HepG2 (cell line): ENCODE measurements around the gene ORM1.

Source experiments
- FOSL1 ChIP-seq: sonication (generic); formaldehyde crosslinking; IDR thresholded peaks from 2 replicates; pipeline ENCODE4 v1.9.0; 2021; ENCODE audit warnings: missing genetic modification reagents, borderline replicate concordance
- GLMP ChIP-seq: sonication (generic); formaldehyde crosslinking; IDR thresholded peaks from 2 replicates; pipeline ENCODE4 v1.9.0; 2021; ENCODE audit warnings: missing genetic modification reagents, mild to moderate bottlenecking, borderline replicate concordance
- JUN ChIP-seq: sonication (generic); formaldehyde crosslinking; IDR thresholded peaks from 2 replicates; pipeline ENCODE4 v1.4.0; 2020; ENCODE audit warnings: mild to moderate bottlenecking, missing genetic modification reagents
- KMT2A ChIP-seq: sonication (generic); formaldehyde crosslinking; IDR thresholded peaks from 2 replicates; pipeline ENCODE4 v1.4.0; 2020; ENCODE audit warnings: missing genetic modification reagents
- TBX2 ChIP-seq: sonication (generic); formaldehyde crosslinking; IDR thresholded peaks from 2 replicates; pipeline ENCODE4 v1.5.0; 2020; ENCODE audit warnings: missing genetic modification reagents, mild to moderate bottlenecking, borderline replicate concordance
- YY1 ChIP-seq: IDR thresholded peaks from 2 replicates; pipeline ENCODE4 v1.6.1; 2011; ENCODE audit warnings: low read length, low read depth, moderate library complexity, mild to moderate bottlenecking; ENCODE audit not compliant: insufficient read depth, insufficient replicate concordance
- ZBTB8A ChIP-seq: sonication (generic); formaldehyde crosslinking; IDR thresholded peaks from 2 replicates; pipeline ENCODE4 v1.4.0; 2020; ENCODE audit warnings: mild to moderate bottlenecking, low read depth, missing genetic modification reagents, borderline replicate concordance
- ZNF24 ChIP-seq: fragments of 450-650 bp; IDR thresholded peaks from 2 replicates; pipeline ENCODE4 v1.6.1; 2017; ENCODE audit warnings: antibody characterized with exemption, mild to moderate bottlenecking
- ZNF790 ChIP-seq: sonication (generic); formaldehyde crosslinking; IDR thresholded peaks from 2 replicates; pipeline ENCODE4 v1.8.0; 2022; ENCODE audit warnings: missing genetic modification reagents, mild to moderate bottlenecking, borderline replicate concordance

- TF ChIP-seq ZNF790 (CRISPR knock-in tag) (no peak), ZNF24 (no peak), GLMP (CRISPR knock-in tag) (no peak), JUN (CRISPR knock-in tag) (no peak), FOSL1 (no peak), ZBTB8A (CRISPR knock-in tag) (no peak), TBX2 (no peak), YY1 (no peak), KMT2A (no peak)
Observed at GRCh38 chr9:114367772-114368569, 45.1 kb downstream of the ORM1 start.
